ENCODE measurements around the gene GM2A. TPM values are rescaled to one million over a fixed set of nuclear protein-coding genes. Genes with fewer than 3 reads are reported as not detected.

The GM2A gene
- 39.3 and 44.0 TPM in 2 replicates for total RNA-seq

DNA sequence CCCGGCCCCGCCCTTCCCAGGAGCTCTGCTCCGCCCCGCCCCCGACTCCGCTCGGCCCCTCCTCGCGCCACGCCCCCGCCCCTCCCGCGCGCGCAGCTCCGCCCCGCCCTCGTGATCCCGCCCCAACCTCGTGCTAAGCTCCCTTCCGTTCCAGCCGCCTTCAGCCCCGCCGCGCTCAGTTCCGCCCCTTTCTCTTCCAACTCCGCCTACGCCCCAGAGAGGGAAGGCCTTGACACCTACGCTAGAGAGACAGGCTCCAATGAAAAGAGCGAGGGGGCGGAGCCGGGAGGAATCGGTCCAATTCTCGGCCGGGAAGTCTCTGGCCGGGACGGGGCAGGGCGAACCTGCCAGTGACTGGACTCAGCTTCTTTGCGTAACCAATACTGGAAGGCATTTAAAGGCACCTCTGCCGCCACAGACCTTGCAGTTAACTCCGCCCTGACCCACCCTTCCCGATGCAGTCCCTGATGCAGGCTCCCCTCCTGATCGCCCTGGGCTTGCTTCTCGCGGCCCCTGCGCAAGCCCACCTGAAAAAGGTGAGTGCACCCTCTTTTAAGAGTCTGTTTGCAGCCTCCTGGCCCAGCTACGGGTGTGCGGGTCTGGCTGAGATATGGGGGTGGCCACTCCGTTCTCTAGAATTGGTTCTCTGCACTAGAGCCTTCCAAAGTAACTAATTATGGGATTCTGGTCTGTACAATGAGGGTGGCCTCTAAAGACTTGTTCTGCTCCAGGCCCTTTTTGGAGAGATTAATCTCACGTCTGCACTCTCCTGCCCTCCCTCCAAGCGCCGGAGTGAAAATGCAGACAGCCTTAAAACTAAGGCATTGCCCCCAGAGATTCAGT is at the start of gene GM2A:
Gene GM2A, plus strand, starts transcription at position 424 of the 843 bp plus-strand sequence. Its CDS starts 32 bp downstream, at position 456.

DNA sequence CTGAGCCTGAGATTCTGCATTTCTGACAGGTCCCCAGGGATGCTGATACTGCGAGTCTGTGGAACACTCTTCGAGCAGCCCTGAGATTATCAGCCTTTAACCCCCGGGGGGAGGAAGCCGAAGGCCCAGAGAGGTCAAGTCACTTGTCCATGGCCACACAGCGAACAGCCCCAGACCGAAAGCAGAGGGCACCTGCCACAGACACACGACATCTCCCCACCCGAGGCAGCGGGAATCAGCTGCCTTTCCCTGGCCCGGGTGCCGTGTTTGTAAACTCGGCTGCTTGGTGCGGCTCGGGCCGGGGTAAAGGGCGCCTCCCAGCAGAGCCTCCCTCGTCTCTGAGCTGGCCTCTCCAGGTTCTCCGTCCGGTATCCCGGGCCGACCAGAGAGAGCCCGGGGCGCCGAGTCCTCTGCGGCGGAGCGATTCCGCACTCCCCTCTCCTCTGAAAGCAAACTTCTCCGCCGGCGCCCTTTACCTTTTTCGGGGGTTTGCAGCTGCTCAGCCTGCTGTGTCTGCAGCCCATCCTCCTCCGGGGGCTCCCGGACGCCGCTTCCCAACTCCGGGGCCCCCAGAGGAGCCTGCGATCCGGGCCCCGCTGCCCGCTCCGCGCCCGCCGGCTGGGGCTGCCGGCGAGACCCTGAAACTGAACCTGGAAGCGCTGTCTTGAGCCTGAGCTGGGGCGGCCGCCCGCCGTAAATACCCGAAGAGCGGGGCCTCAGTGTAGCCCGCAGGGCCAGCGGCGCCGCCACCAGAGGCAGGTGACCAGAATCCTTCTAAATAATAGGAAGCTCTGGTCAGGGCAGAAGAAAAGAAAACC is 29.3 kb upstream of the GM2A start, which contains the start of gene CCDC69:
Gene CCDC69, minus strand, starts transcription at position 646 of the 818 bp plus-strand sequence. Its CDS starts 122 bp downstream, at position 524.

DNA sequence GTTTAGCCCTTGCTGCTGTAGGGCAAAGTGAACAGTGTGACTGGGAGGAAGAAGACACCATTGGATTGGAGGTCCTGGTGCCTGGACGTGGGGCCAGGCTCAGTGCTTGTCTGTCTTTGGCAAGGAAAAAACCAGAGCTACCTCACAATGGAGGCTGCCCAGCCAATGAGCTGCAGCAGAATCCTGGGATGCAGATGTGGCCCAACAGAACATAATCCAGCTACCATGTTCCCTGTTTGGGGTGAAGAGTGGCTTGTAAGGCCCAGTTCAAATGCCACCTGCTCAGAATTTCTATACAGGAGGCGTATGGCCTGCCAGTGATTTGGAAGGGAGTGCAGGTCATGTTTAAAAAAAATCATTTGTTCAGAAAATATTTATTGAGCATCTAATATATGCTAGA is 50.7 kb downstream of the GM2A start, which contains the start of gene SLC36A3:
Gene SLC36A3, minus strand, starts transcription at position 101 of the 400 bp plus-strand sequence. CDS start 412 bp downstream, outside the sequence.

Other genes with a start within 250 kb of the GM2A start
- gene GPX3, start 232.6 kb upstream of the GM2A start, total RNA-seq: 65.6 and 97.7 TPM in 2 replicates
- 65.8 and 69.5 TPM in 2 replicates for gene TNIP1, start 172.2 kb upstream of the GM2A start, total RNA-seq
- 269 and 290 TPM in 2 replicates for gene ANXA6, start 95.4 kb upstream of the GM2A start, total RNA-seq
- gene CCDC69, start 29.1 kb upstream of the GM2A start, total RNA-seq: 3.9 and 6.1 TPM in 2 replicates
- not detected in 2 replicates for gene SLC36A3, start 50.6 kb downstream of the GM2A start, total RNA-seq
- gene SLC36A2, start 94.4 kb downstream of the GM2A start, total RNA-seq: not detected in 2 replicates
- gene SLC36A1, start 194.4 kb downstream of the GM2A start, total RNA-seq: 12.7 and 16.0 TPM in 2 replicates